Vagina (tissue), 2 donors: ENCODE results near the gene CHN2. TPM values are rescaled to one million over a fixed set of nuclear protein-coding genes. Genes with fewer than 3 reads are reported as not detected.

Experiments used
- DNase-seq, 2 donors: peaks; one replicate each; pipeline ENCODE4 v3.0.0-alpha.2; 2017; ENCODE audit errors: extremely low spot score in 2 of 2
- H3K27ac ChIP-seq: fragments of 200-600 bp; sonication (generic); one replicate; pipeline ENCODE4 v1.5.1; 2019
- H3K27me3 ChIP-seq: fragments of 200-600 bp; sonication (generic); one replicate; pipeline ENCODE4 v1.5.1; 2019
- H3K36me3 ChIP-seq, 2 donors: fragments of 200-600 bp; sonication (generic); one replicate each; pipeline ENCODE4 v1.5.1; 2017 to 2019
- H3K4me1 ChIP-seq: fragments of 200-600 bp; sonication (generic); one replicate; pipeline ENCODE4 v1.5.1; 2019
- H3K4me3 ChIP-seq, 2 donors: fragments of 200-600 bp; sonication (generic); 1 replicate in 1 of 2; 2 replicates in 1 of 2; pipeline ENCODE4 v1.5.1; 2016 to 2019
- H3K9me3 ChIP-seq: fragments of 200-600 bp; sonication (generic); one replicate; pipeline ENCODE4 v1.5.1; 2019
- CTCF ChIP-seq, 3 experiments: fragments of 450-650 bp in 2 of 3; fragments of 200-600 bp in 1 of 3; sonication (generic) in 1 of 3; IDR thresholded peaks; one replicate each; pipeline ENCODE4 v1.5.1; 2017 to 2019; ENCODE audit warnings: antibody characterized with exemption in 3 of 3, mild to moderate bottlenecking in 2 of 3, moderate library complexity in 2 of 3
- POLR2A ChIP-seq, 2 donors: fragments of 450-650 bp; IDR thresholded peaks; one replicate each; pipeline ENCODE4 v1.6.1; 2017; ENCODE audit warnings: antibody characterized with exemption in 2 of 2, mild to moderate bottlenecking in 2 of 2, moderate library complexity in 2 of 2
- POLR2AphosphoS5 ChIP-seq, 2 donors: sonication (generic); formaldehyde crosslinking; IDR thresholded peaks; one replicate each; pipeline ENCODE4 v1.9.0; 2017; ENCODE audit warnings: antibody characterized with exemption in 2 of 2, mild to moderate bottlenecking in 2 of 2, low read depth in 1 of 2; ENCODE audit not compliant: insufficient read depth in 1 of 2
- intact Hi-C: fragments of 100-400 bp; cut with DNase I; formaldehyde crosslinking; loops from one replicate; pipeline ENCODE4 v1.15.1; 2023
- total RNA-seq: library from RNA; depleted of rRNA; stranded (reverse); fragments of >200 nt; gene quantifications from one replicate; pipeline ENCODE4 v1.2.3, GENCODE V29; 2016

The CHN2 gene
- total RNA-seq, 1 donor from 2014 or later = 11.0 TPM

- intact Hi-C loops = no loop called here
- H3K27ac ChIP-seq = no peak overlapping the region
- peaks cover 16% of the 10 kb centered on the region for H3K4me1 ChIP-seq
- H3K9me3 ChIP-seq = no peaks in the 10 kb centered on the region
- TF ChIP-seq CTCF (IDR thresholded peaks at IDR 0.05) = no peak
- H3K36me3 ChIP-seq = no peaks in the 10 kb centered on the region
- H3K27me3 ChIP-seq = no peaks in the 10 kb centered on the region
- H3K4me3 ChIP-seq = no peak overlapping the region
- DNase-seq = no peak
These were observed 177.9 kb downstream of the CHN2 start for GRCh38 chr7:29372351-29373090.

- H3K4me1 ChIP-seq = peaks cover 6% of the 10 kb centered on the region
- no peaks in the 10 kb centered on the region for H3K27me3 ChIP-seq
- H3K9me3 ChIP-seq = no peaks in the 10 kb centered on the region
- no peaks in the 10 kb centered on the region for H3K36me3 ChIP-seq
- no peak overlapping the region for H3K27ac ChIP-seq
- TF ChIP-seq CTCF (IDR thresholded peaks at IDR 0.05) (no peak), POLR2AphosphoS5 (IDR thresholded peaks at IDR 0.05; ENCODE audit: insufficient read depth in 1 of 2, low read depth in 1 of 2) (no peak), POLR2A (IDR thresholded peaks at IDR 0.05) (no peak)
- DNase-seq = no peak
- intact Hi-C loops = no loop called here
- no peak overlapping the region for H3K4me3 ChIP-seq
These were observed 181.3 kb downstream of the CHN2 start for GRCh38 chr7:29375641-29376562.

- TF ChIP-seq CTCF (IDR thresholded peaks at IDR 0.05) (no peak), POLR2A (IDR thresholded peaks at IDR 0.05) (no peak), POLR2AphosphoS5 (IDR thresholded peaks at IDR 0.05; ENCODE audit: insufficient read depth in 1 of 2, low read depth in 1 of 2) (no peak)
These were observed 183.1 kb downstream of the CHN2 start for GRCh38 chr7:29377718-29378117.

GRCh38 chr7:29379551-29379950 is 185.0 kb downstream of the CHN2 start:
- Histone ChIP-seq H3K27ac (no peak overlapping the region), H3K4me3 (no peak overlapping the region), H3K27me3 (no peaks in the 10 kb centered on the region), H3K4me1 (peaks cover 6% of the 10 kb centered on the region), H3K9me3 (no peaks in the 10 kb centered on the region), H3K36me3 (no peaks in the 10 kb centered on the region)
- intact Hi-C loops = no loop called here
- DNase-seq = no peak
- TF ChIP-seq POLR2A (IDR thresholded peaks at IDR 0.05) (no peak), POLR2AphosphoS5 (IDR thresholded peaks at IDR 0.05; ENCODE audit: insufficient read depth in 1 of 2, low read depth in 1 of 2) (no peak), CTCF (IDR thresholded peaks at IDR 0.05) (no peak)

More at GRCh38 chr7:29377718-29378117, 183.1 kb downstream of the CHN2 start:
- intact Hi-C loops = no loop called here
- H3K4me1 ChIP-seq = peaks cover 6% of the 10 kb centered on the region
- H3K4me3 ChIP-seq = no peak overlapping the region
- H3K9me3 ChIP-seq = no peaks in the 10 kb centered on the region
- no peak overlapping the region for H3K27ac ChIP-seq
- no peaks in the 10 kb centered on the region for H3K36me3 ChIP-seq
- no peaks in the 10 kb centered on the region for H3K27me3 ChIP-seq
- no peak for DNase-seq
